ENCODE measurements around the gene SAMM50.

The SAMM50 gene

GRCh38 chr22:44029069-44029468, 73.8 kb downstream of the SAMM50 start:
- DNase-seq (ENCODE audit: low spot score) = no peak

GRCh38 chr22:44030051-44030701, 74.9 kb downstream of the SAMM50 start:
- DNase-seq (ENCODE audit: low spot score) = no peak

- no peak for DNase-seq (ENCODE audit: low spot score)
Measured at GRCh38 chr22:44030702-44031082, 75.5 kb downstream of the SAMM50 start.

GRCh38 chr22:44031158-44031952, 76.1 kb downstream of the SAMM50 start:
- no peak for DNase-seq (ENCODE audit: low spot score)

- no peak for DNase-seq (ENCODE audit: low spot score)
Measured at GRCh38 chr22:44032126-44032730, 77.0 kb downstream of the SAMM50 start.

GRCh38 chr22:44033287-44033686, 78.0 kb downstream of the SAMM50 start:
- DNase-seq (ENCODE audit: low spot score) = no peak

GRCh38 chr22:44033694-44034093, 78.5 kb downstream of the SAMM50 start:
- DNase-seq (ENCODE audit: low spot score) = no peak

- DNase-seq (ENCODE audit: low spot score) = peak; percentile 63
Measured at GRCh38 chr22:44037519-44038375, 82.5 kb downstream of the SAMM50 start.

- DNase-seq (ENCODE audit: low spot score) = no peak
Measured at GRCh38 chr22:44039566-44040171, 84.4 kb downstream of the SAMM50 start.

GRCh38 chr22:44042249-44043218, 87.3 kb downstream of the SAMM50 start:
- no peak for DNase-seq (ENCODE audit: low spot score)

GRCh38 chr22:44045145-44045544, 89.9 kb downstream of the SAMM50 start:
- no peak for DNase-seq (ENCODE audit: low spot score)

Data from SW480 (cell line).